Measurements from ENCODE around the gene APEH.

APEH gene

DNA sequence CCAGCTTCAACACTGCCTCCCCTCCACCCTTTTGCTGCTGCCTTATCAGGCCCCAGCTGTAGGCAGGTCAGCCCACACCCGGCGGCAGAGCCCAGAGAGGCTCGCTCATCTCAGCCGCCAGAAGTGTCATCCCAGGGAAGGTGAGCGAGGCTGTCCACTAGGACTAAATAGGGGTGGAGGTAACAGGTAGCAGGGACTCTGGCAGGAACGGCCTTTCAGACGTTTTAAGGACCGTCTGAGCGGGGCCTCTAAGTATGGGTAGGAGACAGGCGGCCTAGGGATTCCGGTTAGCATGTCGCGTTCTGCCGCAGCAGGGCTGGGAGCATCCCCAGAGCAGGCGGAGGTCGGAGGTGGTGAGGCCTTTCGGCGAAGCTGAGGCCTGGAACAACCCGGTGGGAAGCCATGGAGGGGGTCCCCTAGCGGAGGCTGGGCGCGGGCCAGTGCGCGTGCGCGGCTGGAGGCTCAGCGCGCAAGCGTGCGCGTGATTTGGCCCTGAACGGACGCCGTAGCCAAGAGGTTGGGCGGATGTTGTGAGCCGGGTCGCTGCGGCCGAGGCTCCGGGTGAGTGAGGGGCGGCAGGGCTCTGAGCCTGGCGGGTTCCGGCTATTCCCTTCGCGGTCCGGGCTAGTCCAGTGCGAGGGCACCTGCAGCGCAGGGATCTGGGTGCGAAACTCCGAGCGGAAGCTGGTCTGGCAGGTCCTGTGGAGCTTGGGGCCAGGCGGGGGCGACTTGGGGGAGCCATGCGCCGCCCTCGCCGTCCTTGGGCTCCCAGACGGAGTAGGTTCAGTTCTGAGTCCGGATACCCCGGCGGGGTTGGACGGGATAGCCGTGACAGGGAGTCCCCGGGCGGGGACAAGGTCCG lies 15.1 kb downstream of the APEH start, which contains the start of the genes MST1 and RNF123 (continued):
- TF ChIP-seq ZBTB8A (tag by site-specific recombination; IDR thresholded peaks at IDR 0.05) (peak; percentile 61), ZNF214 (tag by site-specific recombination; IDR thresholded peaks at IDR 0.05; ENCODE audit: borderline replicate concordance) (no peak), IKZF3 (tag by site-specific recombination; IDR thresholded peaks at IDR 0.05) (no peak), ZNF544 (tag by site-specific recombination; IDR thresholded peaks at IDR 0.05) (no peak), ZSCAN23 (tag by site-specific recombination; IDR thresholded peaks at IDR 0.05) (no peak), ZNF138 (tag by site-specific recombination; IDR thresholded peaks at IDR 0.05; ENCODE audit: borderline replicate concordance) (no peak), ZSCAN30 (tag by site-specific recombination; IDR thresholded peaks at IDR 0.05) (peak; percentile 71; the same call in 1 of the 2 replicates), ZNF146 (tag by site-specific recombination; IDR thresholded peaks at IDR 0.05) (no peak), ZNF660 (tag by site-specific recombination; IDR thresholded peaks at IDR 0.05) (peak; percentile 45; the same call in 1 of the 2 replicates), ZFP41 (tag by site-specific recombination; IDR thresholded peaks at IDR 0.05; ENCODE audit: borderline replicate concordance) (no peak), ZNF354C (tag by site-specific recombination; IDR thresholded peaks at IDR 0.05; ENCODE audit: borderline replicate concordance, low read depth) (no peak), ZNF292 (tag by site-specific recombination; IDR thresholded peaks at IDR 0.05; ENCODE audit: borderline replicate concordance, low read depth) (no peak), SALL2 (tag by site-specific recombination; IDR thresholded peaks at IDR 0.05; ENCODE audit: borderline replicate concordance) (no peak), TRIM28 (IDR thresholded peaks at IDR 0.05; ENCODE audit: borderline replicate concordance, low read length) (no peak), KLF10 (tag by site-specific recombination; IDR thresholded peaks at IDR 0.05) (no peak), ZNF521 (tag by site-specific recombination; IDR thresholded peaks at IDR 0.05) (no peak), ZNF174 (tag by site-specific recombination; IDR thresholded peaks at IDR 0.05) (no peak), ZNF184 (tag by site-specific recombination; IDR thresholded peaks at IDR 0.05) (no peak), ZNF654 (tag by site-specific recombination; IDR thresholded peaks at IDR 0.05; ENCODE audit: low read depth) (no peak), ZNF10 (tag by site-specific recombination; IDR thresholded peaks at IDR 0.05) (no peak)
- TF ChIP-seq, protein P1, sequence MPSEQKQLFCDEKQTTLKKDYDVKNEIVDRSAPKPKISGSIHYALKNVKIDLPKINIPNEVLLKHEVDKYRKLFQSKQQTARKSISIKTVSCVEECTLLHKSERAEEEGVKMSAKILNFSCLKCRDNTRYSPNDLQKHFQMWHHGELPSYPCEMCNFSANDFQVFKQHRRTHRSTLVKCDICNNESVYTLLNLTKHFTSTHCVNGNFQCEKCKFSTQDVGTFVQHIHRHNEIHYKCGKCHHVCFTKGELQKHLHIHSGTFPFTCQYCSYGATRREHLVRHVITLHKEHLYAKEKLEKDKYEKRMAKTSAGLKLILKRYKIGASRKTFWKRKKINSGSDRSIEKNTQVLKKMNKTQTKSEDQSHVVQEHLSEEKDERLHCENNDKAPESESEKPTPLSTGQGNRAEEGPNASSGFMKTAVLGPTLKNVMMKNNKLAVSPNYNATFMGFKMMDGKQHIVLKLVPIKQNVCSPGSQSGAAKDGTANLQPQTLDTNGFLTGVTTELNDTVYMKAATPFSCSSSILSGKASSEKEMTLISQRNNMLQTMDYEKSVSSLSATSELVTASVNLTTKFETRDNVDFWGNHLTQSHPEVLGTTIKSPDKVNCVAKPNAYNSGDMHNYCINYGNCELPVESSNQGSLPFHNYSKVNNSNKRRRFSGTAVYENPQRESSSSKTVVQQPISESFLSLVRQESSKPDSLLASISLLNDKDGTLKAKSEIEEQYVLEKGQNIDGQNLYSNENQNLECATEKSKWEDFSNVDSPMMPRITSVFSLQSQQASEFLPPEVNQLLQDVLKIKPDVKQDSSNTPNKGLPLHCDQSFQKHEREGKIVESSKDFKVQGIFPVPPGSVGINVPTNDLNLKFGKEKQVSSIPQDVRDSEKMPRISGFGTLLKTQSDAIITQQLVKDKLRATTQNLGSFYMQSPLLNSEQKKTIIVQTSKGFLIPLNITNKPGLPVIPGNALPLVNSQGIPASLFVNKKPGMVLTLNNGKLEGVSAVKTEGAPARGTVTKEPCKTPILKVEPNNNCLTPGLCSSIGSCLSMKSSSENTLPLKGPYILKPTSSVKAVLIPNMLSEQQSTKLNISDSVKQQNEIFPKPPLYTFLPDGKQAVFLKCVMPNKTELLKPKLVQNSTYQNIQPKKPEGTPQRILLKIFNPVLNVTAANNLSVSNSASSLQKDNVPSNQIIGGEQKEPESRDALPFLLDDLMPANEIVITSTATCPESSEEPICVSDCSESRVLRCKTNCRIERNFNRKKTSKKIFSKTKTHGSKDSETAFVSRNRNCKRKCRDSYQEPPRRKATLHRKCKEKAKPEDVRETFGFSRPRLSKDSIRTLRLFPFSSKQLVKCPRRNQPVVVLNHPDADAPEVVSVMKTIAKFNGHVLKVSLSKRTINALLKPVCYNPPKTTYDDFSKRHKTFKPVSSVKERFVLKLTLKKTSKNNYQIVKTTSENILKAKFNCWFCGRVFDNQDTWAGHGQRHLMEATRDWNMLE (tag by site-specific recombination; conservative IDR thresholded peaks at IDR 0.05; ENCODE audit: low read depth), result peak; percentile 29; the same call in 1 of the 2 replicates
- TF ChIP-seq, protein P2, sequence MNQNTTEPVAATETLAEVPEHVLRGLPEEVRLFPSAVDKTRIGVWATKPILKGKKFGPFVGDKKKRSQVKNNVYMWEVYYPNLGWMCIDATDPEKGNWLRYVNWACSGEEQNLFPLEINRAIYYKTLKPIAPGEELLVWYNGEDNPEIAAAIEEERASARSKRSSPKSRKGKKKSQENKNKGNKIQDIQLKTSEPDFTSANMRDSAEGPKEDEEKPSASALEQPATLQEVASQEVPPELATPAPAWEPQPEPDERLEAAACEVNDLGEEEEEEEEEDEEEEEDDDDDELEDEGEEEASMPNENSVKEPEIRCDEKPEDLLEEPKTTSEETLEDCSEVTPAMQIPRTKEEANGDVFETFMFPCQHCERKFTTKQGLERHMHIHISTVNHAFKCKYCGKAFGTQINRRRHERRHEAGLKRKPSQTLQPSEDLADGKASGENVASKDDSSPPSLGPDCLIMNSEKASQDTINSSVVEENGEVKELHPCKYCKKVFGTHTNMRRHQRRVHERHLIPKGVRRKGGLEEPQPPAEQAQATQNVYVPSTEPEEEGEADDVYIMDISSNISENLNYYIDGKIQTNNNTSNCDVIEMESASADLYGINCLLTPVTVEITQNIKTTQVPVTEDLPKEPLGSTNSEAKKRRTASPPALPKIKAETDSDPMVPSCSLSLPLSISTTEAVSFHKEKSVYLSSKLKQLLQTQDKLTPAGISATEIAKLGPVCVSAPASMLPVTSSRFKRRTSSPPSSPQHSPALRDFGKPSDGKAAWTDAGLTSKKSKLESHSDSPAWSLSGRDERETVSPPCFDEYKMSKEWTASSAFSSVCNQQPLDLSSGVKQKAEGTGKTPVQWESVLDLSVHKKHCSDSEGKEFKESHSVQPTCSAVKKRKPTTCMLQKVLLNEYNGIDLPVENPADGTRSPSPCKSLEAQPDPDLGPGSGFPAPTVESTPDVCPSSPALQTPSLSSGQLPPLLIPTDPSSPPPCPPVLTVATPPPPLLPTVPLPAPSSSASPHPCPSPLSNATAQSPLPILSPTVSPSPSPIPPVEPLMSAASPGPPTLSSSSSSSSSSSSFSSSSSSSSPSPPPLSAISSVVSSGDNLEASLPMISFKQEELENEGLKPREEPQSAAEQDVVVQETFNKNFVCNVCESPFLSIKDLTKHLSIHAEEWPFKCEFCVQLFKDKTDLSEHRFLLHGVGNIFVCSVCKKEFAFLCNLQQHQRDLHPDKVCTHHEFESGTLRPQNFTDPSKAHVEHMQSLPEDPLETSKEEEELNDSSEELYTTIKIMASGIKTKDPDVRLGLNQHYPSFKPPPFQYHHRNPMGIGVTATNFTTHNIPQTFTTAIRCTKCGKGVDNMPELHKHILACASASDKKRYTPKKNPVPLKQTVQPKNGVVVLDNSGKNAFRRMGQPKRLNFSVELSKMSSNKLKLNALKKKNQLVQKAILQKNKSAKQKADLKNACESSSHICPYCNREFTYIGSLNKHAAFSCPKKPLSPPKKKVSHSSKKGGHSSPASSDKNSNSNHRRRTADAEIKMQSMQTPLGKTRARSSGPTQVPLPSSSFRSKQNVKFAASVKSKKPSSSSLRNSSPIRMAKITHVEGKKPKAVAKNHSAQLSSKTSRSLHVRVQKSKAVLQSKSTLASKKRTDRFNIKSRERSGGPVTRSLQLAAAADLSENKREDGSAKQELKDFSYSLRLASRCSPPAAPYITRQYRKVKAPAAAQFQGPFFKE (tag by site-specific recombination; IDR thresholded peaks at IDR 0.05; ENCODE audit: borderline replicate concordance), result no peak
- TF ChIP-seq, protein P3, sequence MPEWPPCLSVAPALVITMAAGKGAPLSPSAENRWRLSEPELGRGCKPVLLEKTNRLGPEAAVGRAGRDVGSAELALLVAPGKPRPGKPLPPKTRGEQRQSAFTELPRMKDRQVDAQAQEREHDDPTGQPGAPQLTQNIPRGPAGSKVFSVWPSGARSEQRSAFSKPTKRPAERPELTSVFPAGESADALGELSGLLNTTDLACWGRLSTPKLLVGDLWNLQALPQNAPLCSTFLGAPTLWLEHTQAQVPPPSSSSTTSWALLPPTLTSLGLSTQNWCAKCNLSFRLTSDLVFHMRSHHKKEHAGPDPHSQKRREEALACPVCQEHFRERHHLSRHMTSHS (tag by site-specific recombination; IDR thresholded peaks at IDR 0.05), result no peak
- TF ChIP-seq, protein P4, sequence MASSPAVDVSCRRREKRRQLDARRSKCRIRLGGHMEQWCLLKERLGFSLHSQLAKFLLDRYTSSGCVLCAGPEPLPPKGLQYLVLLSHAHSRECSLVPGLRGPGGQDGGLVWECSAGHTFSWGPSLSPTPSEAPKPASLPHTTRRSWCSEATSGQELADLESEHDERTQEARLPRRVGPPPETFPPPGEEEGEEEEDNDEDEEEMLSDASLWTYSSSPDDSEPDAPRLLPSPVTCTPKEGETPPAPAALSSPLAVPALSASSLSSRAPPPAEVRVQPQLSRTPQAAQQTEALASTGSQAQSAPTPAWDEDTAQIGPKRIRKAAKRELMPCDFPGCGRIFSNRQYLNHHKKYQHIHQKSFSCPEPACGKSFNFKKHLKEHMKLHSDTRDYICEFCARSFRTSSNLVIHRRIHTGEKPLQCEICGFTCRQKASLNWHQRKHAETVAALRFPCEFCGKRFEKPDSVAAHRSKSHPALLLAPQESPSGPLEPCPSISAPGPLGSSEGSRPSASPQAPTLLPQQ (tag by site-specific recombination; IDR thresholded peaks at IDR 0.05), result no peak
